ENCODE measurements around the gene CCDC192.
"Not testable (repeated sequence)": the region's sequence is repeated elsewhere in the genome, so short reads cannot be mapped to it uniquely, and the experiment has no call there.

The CCDC192 gene, protein sequence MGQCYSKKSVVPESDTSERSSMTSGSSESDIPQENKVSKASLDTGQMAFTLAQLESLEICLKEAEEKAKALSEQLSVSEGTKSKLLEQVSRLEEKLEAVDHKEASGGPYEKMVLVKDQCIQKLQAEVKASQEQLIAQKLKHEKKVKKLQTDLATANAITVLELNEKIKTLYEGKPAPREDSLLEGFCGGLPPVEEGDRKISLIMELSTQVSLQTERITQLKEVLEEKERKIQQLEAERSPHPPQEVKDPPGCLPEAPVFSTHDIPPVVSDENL

GRCh38 chr5:127702926-127703561, at the start of gene CCDC192:
Gene CCDC192 (plus strand): TSS chr5:127703391. CDS start chr5:127703446, 55 bp downstream.
- DNase-seq (ENCODE audit: low read depth) = no peak

GRCh38 chr5:127656825-127657224, 46.4 kb upstream of the CCDC192 start:
- no peak for DNase-seq (ENCODE audit: low read depth)

DNA sequence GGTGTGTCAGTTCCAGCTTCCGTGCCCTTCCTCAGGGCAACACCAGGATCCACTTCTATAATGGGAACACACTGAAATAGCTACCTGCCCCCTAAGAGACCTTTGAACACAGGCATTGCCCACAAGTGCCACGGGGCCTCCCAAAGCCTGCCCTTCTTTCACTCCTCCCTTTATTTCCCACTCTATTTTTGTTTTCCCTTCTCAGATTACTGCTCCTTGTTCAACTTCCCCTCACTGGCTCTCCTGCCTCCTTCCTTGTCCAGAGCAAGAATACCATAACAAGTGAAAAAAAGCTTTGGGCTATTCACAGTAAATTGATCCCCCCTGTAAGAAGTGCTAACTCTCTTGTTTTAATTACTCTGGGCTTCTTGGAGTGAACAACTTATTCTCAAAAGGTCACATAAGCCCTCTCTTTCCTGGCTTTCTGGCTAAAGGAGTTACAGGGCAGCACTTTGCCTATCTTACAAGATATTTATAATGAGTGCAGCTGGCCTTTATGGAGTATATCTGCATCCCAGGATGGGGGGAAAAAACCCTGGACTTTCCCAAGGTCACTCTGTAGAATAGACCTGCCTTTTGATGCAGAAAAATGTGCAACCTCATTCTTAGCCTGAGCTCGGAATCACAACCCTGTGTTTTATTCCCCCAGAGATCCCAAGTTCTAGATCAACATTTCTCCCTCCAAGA, 43.0 kb upstream of the CCDC192 start:
- DNase-seq (ENCODE audit: low read depth) = no peak

- DNase-seq (ENCODE audit: low read depth) = no peak
These were observed 39.1 kb upstream of the CCDC192 start for GRCh38 chr5:127664093-127664492.

- no peak for DNase-seq (ENCODE audit: low read depth)
These were observed 37.5 kb upstream of the CCDC192 start for GRCh38 chr5:127665641-127666040.

DNA sequence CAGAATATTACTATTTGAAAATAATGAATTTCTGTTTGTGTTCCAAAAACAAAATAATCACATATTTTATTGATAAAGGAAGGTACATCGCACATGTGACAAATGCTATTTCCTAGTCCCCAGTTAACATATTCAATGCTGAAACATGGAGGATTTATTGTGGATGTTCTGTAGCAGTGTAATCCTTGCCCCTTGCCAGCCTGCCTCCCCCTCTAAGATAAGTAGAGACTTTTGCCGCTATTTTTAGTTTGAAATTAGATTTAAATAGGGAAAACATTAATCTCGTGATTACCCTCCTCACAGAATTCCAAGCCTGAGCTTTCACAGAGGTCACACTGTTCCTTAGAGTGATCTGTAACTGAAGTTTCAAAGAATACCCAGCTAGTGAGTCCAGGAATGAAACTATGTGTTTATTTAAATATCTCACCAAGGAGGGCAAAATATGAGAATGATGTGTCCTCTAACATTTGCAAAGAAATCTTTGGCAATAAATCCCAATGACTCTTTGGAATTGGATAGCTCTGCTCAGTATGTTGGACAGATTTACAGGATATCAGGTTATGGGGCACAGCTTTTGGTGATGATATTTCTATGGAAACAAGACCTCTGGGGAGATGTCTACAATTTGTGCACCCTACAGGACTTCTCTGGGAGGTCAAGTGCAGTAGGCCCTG, 37.0 kb upstream of the CCDC192 start:
- no peak for DNase-seq (ENCODE audit: low read depth)

DNA sequence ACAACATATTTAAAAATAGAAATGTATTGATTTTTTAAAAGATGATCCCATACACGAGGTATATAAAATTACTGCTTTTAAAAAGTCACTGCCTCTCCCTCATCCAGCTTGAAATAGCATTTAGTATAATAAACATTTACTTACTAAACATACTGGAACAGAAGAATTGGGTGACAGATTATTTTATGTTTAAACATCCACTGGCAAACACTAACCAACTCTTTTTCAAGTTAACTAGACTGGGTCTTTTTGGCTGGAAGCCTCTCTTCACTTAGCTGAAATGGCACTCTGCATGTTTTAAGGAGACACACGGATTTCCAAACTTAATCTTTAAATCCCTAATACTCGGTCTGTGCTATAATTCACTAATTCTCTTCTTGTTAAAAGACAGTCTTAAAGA, 35.3 kb upstream of the CCDC192 start:
- DNase-seq (ENCODE audit: low read depth) = no peak

DNA sequence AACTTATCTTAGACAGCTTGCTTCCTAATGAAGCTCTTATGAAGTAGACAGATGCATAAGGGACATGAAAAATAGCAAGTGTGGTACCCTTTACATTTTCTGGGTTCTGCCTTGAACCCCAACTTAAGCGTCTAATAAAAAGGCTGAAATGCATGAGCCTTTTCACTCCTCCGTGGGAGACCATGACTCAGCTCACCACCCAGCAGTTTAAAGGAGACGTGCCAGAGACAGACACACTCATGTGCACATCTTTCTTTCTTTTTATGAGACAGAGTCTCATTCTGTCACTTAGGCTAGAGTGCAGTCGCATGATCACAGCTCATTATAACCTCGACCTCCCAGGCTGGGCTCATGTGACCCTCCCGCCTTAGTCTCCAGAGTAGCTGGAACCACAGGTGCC, 32.0 kb upstream of the CCDC192 start:
- DNase-seq (ENCODE audit: low read depth) = no peak

GRCh38 chr5:127673117-127673800, 29.9 kb upstream of the CCDC192 start:
- no peak for DNase-seq (ENCODE audit: low read depth)

DNA sequence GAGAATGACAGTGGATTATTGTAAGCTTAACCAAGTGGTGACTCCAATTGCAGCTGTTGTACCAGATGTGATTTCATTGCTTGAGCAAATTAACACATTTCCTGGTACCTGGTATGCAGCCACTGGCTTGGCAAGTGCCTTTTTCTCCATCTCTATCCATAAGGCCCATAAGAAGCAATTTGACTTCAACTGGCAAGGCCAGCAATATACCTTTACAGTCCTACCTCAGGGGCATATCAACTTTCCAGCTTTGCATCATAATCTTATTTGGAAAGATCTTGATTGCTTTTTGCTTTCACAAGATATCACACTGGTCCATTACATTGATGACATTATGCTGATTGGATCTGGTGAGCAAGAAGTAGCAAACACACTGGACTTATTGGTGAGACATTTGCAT, 26.2 kb upstream of the CCDC192 start:
- DNase-seq (ENCODE audit: low read depth) = not testable (repeated sequence)

DNA sequence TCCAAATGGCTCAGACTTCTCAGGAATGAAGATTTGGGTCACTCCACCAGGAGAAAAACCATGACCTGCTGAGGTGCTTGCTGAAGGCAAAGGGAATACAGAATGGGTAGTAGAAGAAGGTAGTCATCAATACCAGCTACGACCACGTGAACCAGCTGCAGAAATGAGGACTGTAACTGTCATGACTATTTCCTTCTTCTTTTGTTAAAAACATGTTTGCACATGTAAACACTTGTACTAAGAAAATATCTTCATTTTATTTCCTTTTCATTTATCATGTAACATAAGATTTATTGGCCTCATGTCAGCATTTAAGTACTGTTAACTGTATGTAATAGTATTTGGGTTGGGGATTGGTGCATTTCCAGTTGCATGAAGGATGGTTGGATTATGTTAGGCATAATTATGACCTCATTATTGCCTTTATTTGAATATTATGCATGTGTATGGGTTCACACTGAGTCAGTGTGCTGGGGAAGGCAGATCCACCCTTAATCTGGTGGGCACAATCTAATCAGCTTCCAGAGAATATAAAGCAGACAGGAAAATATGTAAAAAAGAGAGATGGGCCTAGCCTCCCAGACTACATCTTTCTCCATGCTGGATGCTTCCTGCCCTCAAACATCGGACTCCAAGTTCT, 23.4 kb upstream of the CCDC192 start:
- not testable (repeated sequence) for DNase-seq (ENCODE audit: low read depth)

GRCh38 chr5:127680595-127680994, 22.6 kb upstream of the CCDC192 start:
- DNase-seq (ENCODE audit: low read depth) = no peak

GRCh38 chr5:127683008-127683407, 20.2 kb upstream of the CCDC192 start:
- no peak for DNase-seq (ENCODE audit: low read depth)

DNA sequence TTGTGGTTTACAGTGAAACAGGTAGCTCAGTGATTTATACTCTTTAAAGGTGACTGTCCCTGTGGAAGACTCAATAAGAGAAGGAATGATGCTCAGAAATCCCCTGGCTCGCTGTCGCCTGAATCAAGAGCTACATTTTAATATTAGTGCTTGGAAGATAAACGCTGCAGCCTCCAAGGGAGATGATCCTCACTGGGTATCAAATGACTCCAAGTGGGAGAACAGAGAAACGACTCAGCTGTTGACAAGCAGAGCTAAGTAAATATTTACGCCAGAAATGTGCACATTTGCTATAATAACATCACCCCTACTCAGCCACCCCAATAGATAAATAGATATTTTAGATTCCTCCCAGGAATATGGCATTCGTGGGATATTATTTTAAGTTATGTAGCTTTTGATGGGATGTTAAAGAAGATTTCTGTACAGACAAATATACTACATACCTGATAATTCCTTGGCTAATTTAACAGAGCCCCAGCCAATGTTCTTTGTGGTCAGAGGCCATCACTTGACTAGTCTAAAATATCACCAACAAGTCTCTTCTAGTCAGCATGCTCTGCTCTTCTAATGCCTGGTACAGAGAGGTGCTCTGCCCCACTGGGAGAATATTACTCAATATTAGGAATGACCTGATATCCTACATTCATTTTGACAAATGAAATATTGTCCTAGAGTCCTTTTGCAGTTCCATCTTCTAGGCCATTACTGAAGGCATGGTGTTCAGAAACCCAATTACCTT, 18.3 kb upstream of the CCDC192 start:
- DNase-seq (ENCODE audit: low read depth) = no peak

DNA sequence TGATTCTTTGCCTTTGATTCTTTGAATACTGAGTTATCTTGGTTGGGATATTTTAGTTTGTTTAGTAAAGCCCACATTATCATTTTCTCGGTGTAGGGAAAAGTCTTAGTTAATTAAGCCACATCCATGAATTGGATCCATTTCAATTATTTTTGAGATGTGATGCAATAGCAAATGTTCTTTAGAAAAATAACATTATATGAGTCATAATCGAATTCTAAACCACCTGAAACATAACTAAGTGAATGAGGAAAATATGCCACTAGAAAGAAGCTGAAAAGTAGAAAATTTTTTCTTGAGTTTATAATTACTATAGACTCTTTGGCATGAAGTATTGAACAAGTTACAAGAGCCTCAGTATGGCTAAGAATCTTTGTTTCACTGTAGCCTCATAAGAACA, 17.5 kb upstream of the CCDC192 start:
- no peak for DNase-seq (ENCODE audit: low read depth)

DNA sequence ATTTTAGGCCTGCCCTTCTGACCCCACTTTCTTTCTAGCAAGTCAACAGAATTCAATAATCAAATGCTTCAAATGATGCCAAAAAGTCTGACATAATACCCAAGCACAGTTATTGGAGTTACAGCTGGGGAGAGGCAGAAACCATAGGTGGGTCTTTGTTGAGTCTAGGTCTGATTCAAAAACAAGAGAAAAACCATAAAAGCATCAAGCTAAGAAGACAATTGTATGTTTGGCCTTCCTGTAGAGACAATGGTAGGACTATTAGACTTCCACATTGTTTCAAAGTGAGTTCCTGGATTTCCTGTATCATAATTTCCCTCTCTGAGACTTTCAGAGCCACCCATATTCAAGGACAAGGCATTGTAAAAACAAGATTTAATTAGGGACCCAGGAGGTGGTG, 16.8 kb upstream of the CCDC192 start:
- no peak for DNase-seq (ENCODE audit: low read depth)

DNA sequence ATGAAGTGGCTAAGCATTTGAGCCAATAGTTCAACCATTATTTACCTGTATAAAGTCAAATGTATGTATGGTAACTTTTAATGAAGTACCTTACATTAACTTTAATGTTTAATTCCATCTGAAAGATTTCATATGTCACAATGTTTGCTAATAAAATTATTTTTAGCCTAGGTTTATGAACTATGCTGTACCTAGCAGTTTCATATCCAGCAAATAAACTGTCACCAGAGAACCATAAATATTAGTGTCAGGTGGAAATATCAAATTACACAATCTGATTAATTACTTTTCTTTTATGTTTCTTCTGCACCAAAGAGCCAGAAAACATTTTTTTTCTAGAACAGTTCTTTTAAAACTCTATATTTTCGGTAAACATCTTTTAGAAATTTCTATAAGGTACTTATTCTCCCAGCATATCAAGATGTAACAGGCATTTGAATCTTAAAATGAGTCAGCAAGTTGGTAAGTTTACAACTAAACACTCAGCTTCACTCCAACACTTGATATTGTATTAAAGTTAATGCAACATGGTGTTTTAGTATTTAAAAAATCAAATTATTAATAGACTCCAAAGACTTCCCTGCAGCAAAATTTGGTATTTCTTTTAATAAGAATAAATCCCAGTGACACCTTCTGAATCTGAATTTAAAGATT, 8.5 kb upstream of the CCDC192 start:
- DNase-seq (ENCODE audit: low read depth) = no peak

DNA sequence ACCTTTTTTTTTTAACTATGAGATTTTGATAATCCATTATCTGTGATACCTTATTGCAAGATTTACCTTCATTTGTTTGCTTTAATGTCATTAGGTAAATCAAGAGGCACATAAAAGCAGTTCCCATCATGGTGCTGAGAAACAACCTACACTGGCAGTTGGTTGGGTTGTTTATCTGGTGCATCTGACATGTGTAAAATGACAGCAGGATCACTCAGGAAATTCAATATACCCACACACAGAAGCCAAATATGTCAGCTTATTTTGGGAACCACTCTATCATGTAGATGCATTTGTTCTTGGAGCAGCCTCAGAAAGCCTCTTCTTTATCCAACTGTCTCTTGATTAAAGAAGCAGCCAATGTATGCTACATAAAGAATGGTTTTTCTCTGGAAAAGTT, 7.8 kb upstream of the CCDC192 start:
- DNase-seq (ENCODE audit: low read depth) = no peak

- DNase-seq (ENCODE audit: low read depth) = no peak
These were observed 6.5 kb upstream of the CCDC192 start for GRCh38 chr5:127696683-127697082.

GRCh38 chr5:127697894-127698600, 5.1 kb upstream of the CCDC192 start:
- DNase-seq (ENCODE audit: low read depth) = no peak

Measured in T-helper 22 cell (primary cell).